GM12878 (cell line): ENCODE measurements around the gene BICD1. TPM values are rescaled to one million over a fixed set of nuclear protein-coding genes. Genes with fewer than 3 reads are reported as not detected.
A peak's percentile ranks its signal among the peaks of the same experiment; 100 is the strongest.

ENCODE experiments used
- FOXM1 ChIP-seq: IDR thresholded peaks from 2 replicates; pipeline ENCODE4 v1.6.1; 2012; ENCODE audit warnings: low read depth, mild to moderate bottlenecking, inconsistent platforms, low read length, moderate library complexity
- HDGF ChIP-seq: fragments of 450-650 bp; IDR thresholded peaks from 2 replicates; pipeline ENCODE4 v1.6.1; 2016; ENCODE audit warnings: antibody characterized with exemption
- MEF2A ChIP-seq: IDR thresholded peaks from 2 replicates; pipeline ENCODE4 v1.6.1; 2011; ENCODE audit warnings: low read depth, mild to moderate bottlenecking, low read length, moderate library complexity; ENCODE audit not compliant: insufficient read depth
- MYB ChIP-seq: fragments of 150-350 bp; IDR thresholded peaks from 2 replicates; pipeline ENCODE4 v1.6.1; 2014; ENCODE audit warnings: mild to moderate bottlenecking, low read depth, low read length, borderline replicate concordance
- PAX8 ChIP-seq: fragments of 450-650 bp; IDR thresholded peaks from 2 replicates; pipeline ENCODE4 v1.6.1; 2017; ENCODE audit warnings: mild to moderate bottlenecking, moderate library complexity
- SIX5 ChIP-seq: IDR thresholded peaks from 2 replicates; pipeline ENCODE4 v1.6.1; 2011; ENCODE audit warnings: mild to moderate bottlenecking, low read depth, low read length, moderate library complexity; ENCODE audit not compliant: severe bottlenecking
- SMAD5 ChIP-seq: IDR thresholded peaks from 2 replicates; pipeline ENCODE4 v1.6.1; 2016; ENCODE audit warnings: antibody characterized with exemption, low read depth
- SRF ChIP-seq, 2 experiments: IDR thresholded peaks; 2 replicates each; pipeline ENCODE4 v1.6.1; 2011; ENCODE audit warnings: low read depth in 2 of 2, low read length in 2 of 2, mild to moderate bottlenecking in 1 of 2, moderate library complexity in 1 of 2
- STAT3 ChIP-seq: IDR thresholded peaks from 2 replicates; pipeline ENCODE4 v1.6.1; 2011; ENCODE audit warnings: low read depth, low read length, improper control_type of control experiment
- SUPT20H ChIP-seq: IDR thresholded peaks from 2 replicates; pipeline ENCODE4 v1.6.1; 2011; ENCODE audit warnings: low read depth, mild to moderate bottlenecking, low read length, moderate library complexity, borderline replicate concordance; ENCODE audit not compliant: control insufficient read depth
- ZNF24 ChIP-seq: fragments of 450-650 bp; IDR thresholded peaks from 2 replicates; pipeline ENCODE4 v1.6.1; 2017; ENCODE audit warnings: antibody characterized with exemption, mild to moderate bottlenecking
- ZSCAN29 ChIP-seq: fragments of 450-650 bp; IDR thresholded peaks from 2 replicates; pipeline ENCODE4 v1.6.1; 2017; ENCODE audit warnings: mild to moderate bottlenecking, moderate library complexity
- polyA plus RNA-seq, 11 experiments: library from polyadenylated mRNA; depleted of rRNA in 4 of 11; unstranded in 6 of 11; stranded (reverse) in 5 of 11; fragments of >200 nt; fragmentation: Nextera tagmentation in 4 of 11; fragmentation: Illumina TruSeq in 1 of 11; extraction: Ambion mirVana in 4 of 11; extraction: Trizol in 1 of 11; gene quantifications; 1 replicate in 1 of 11; 2 replicates in 10 of 11; pipeline versions ENCODE4 v1.2.1 to v1.2.3, GENCODE V29; 2011 to 2016; ENCODE audit warnings: inconsistent platforms in 2 of 11, missing spikeins in 2 of 11, low read depth in 1 of 11
- total RNA-seq, 4 experiments: library from RNA; depleted of rRNA in 3 of 4; stranded (reverse); fragments of >200 nt in 3 of 4; fragmentation: Illumina TruSeq in 1 of 4; extraction: Trizol in 1 of 4; gene quantifications; 2 replicates each; pipeline versions ENCODE4 v1.2.1 to v1.2.3, GENCODE V29; 2013 to 2021
- TF ChIP-seq, protein P1 (sequence below): fragments of 450-650 bp; formaldehyde crosslinking; IDR thresholded peaks from 2 replicates; pipeline ENCODE4 v1.4.0; 2020; ENCODE audit warnings: mild to moderate bottlenecking, moderate library complexity
- TF ChIP-seq, protein P2 (sequence below): IDR thresholded peaks from 2 replicates; pipeline ENCODE4 v1.6.1; 2012; ENCODE audit warnings: low read depth, low read length, improper control_type of control experiment
- TF ChIP-seq, protein P3 (sequence below): fragments of 450-650 bp; IDR thresholded peaks from 2 replicates; pipeline ENCODE4 v1.6.1; 2017; ENCODE audit warnings: low read depth, mild to moderate bottlenecking, moderate library complexity
- TF ChIP-seq, protein P4 (sequence below): fragments of 450-650 bp; IDR thresholded peaks from 2 replicates; pipeline ENCODE4 v1.6.1; 2018; ENCODE audit warnings: borderline replicate concordance, mild to moderate bottlenecking; ENCODE audit not compliant: partially characterized antibody
- TF ChIP-seq, protein P5 (sequence below): fragments of 450-650 bp; IDR thresholded peaks from 2 replicates; pipeline ENCODE4 v1.6.1; 2016; ENCODE audit warnings: mild to moderate bottlenecking

The BICD1 gene
- total and polyA plus RNA-seq, 10 of the 15 experiments (the other 5 are each of a cell fraction or from before 2014, with no cell fraction given): 4.7 to 32.5 (median 14.4) TPM

DNA sequence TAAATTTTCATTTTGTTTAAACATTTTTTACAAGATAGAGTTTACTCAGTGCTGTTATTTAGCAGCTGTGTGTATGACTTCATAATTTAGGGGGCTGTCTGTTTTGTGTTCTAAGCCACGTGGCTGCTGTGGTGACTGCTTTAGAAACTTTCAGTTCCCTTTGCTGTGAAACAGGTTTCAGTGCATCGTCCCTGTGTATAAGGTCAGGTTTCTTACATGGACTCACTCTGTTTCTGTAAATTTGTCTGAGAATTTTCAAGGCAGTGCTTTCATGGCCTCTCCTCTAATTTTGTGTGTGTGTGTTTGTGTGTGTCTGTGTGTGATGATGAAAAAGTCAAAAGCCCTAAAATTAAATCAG is 32.4 kb downstream of the BICD1 start (continued):
- TF ChIP-seq SMAD5 (peak; percentile 79), ZNF24 (no peak), STAT3 (no peak), ZSCAN29 (peak; percentile 87), FOXM1 (peak; percentile 73; the same call in 1 of the 2 replicates), SUPT20H (no peak), PAX8 (0 out of 2 replicates have a peak, but pooled peaks have one; percentile 62), SRF (IDR thresholded peaks at IDR 0.05; ENCODE audit: low read depth in 2 of 2, low read length in 2 of 2) (no peak), MYB (no peak), SIX5 (no peak), HDGF (no peak), MEF2A (peak; percentile 76)
- TF ChIP-seq, protein P1, sequence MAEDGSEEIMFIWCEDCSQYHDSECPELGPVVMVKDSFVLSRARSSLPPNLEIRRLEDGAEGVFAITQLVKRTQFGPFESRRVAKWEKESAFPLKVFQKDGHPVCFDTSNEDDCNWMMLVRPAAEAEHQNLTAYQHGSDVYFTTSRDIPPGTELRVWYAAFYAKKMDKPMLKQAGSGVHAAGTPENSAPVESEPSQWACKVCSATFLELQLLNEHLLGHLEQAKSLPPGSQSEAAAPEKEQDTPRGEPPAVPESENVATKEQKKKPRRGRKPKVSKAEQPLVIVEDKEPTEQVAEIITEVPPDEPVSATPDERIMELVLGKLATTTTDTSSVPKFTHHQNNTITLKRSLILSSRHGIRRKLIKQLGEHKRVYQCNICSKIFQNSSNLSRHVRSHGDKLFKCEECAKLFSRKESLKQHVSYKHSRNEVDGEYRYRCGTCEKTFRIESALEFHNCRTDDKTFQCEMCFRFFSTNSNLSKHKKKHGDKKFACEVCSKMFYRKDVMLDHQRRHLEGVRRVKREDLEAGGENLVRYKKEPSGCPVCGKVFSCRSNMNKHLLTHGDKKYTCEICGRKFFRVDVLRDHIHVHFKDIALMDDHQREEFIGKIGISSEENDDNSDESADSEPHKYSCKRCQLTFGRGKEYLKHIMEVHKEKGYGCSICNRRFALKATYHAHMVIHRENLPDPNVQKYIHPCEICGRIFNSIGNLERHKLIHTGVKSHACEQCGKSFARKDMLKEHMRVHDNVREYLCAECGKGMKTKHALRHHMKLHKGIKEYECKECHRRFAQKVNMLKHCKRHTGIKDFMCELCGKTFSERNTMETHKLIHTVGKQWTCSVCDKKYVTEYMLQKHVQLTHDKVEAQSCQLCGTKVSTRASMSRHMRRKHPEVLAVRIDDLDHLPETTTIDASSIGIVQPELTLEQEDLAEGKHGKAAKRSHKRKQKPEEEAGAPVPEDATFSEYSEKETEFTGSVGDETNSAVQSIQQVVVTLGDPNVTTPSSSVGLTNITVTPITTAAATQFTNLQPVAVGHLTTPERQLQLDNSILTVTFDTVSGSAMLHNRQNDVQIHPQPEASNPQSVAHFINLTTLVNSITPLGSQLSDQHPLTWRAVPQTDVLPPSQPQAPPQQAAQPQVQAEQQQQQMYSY (CRISPR knock-in tag): no peak
- TF ChIP-seq, protein P2, sequence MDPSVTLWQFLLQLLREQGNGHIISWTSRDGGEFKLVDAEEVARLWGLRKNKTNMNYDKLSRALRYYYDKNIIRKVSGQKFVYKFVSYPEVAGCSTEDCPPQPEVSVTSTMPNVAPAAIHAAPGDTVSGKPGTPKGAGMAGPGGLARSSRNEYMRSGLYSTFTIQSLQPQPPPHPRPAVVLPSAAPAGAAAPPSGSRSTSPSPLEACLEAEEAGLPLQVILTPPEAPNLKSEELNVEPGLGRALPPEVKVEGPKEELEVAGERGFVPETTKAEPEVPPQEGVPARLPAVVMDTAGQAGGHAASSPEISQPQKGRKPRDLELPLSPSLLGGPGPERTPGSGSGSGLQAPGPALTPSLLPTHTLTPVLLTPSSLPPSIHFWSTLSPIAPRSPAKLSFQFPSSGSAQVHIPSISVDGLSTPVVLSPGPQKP: no peak
- TF ChIP-seq, protein P3, sequence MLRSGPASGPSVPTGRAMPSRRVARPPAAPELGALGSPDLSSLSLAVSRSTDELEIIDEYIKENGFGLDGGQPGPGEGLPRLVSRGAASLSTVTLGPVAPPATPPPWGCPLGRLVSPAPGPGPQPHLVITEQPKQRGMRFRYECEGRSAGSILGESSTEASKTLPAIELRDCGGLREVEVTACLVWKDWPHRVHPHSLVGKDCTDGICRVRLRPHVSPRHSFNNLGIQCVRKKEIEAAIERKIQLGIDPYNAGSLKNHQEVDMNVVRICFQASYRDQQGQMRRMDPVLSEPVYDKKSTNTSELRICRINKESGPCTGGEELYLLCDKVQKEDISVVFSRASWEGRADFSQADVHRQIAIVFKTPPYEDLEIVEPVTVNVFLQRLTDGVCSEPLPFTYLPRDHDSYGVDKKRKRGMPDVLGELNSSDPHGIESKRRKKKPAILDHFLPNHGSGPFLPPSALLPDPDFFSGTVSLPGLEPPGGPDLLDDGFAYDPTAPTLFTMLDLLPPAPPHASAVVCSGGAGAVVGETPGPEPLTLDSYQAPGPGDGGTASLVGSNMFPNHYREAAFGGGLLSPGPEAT: 0 out of 2 replicates have a peak, but pooled peaks have one; percentile 70
- TF ChIP-seq, protein P4, sequence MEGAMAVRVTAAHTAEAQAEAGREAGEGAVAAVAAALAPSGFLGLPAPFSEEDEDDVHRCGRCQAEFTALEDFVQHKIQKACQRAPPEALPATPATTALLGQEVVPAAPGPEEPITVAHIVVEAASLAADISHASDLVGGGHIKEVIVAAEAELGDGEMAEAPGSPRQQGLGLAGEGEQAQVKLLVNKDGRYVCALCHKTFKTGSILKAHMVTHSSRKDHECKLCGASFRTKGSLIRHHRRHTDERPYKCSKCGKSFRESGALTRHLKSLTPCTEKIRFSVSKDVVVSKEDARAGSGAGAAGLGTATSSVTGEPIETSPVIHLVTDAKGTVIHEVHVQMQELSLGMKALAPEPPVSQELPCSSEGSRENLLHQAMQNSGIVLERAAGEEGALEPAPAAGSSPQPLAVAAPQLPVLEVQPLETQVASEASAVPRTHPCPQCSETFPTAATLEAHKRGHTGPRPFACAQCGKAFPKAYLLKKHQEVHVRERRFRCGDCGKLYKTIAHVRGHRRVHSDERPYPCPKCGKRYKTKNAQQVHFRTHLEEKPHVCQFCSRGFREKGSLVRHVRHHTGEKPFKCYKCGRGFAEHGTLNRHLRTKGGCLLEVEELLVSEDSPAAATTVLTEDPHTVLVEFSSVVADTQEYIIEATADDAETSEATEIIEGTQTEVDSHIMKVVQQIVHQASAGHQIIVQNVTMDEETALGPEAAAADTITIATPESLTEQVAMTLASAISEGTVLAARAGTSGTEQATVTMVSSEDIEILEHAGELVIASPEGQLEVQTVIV: no peak
- TF ChIP-seq, protein P5, sequence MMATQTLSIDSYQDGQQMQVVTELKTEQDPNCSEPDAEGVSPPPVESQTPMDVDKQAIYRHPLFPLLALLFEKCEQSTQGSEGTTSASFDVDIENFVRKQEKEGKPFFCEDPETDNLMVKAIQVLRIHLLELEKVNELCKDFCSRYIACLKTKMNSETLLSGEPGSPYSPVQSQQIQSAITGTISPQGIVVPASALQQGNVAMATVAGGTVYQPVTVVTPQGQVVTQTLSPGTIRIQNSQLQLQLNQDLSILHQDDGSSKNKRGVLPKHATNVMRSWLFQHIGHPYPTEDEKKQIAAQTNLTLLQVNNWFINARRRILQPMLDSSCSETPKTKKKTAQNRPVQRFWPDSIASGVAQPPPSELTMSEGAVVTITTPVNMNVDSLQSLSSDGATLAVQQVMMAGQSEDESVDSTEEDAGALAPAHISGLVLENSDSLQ: no peak; the same call in 1 of the 2 replicates
